Keratinocyte (primary cell): ENCODE results near the gene OTX2. TPM values are rescaled to one million over a fixed set of nuclear protein-coding genes. Genes with fewer than 3 reads are reported as not detected.

Source experiments
- DNase-seq: peaks from one replicate; pipeline ENCODE4 v3.0.0-alpha.2; 2011; ENCODE audit warnings: low read depth, missing footprints, low spot score
- FAIRE-seq: peaks from 2 replicates; lab custom pipeline; 2011; peaks lifted over from hg19 to GRCh38; lab: Jason Lieb, UNC
- H2AFZ ChIP-seq: 2 replicates; pipeline ENCODE4 v1.6.0; 2012; ENCODE audit warnings: low read length, control low read depth, inconsistent platforms; ENCODE audit not compliant: control insufficient read depth
- H3K27ac ChIP-seq: 2 replicates; pipeline ENCODE4 v1.5.1; 2011; ENCODE audit warnings: low read length; ENCODE audit not compliant: control insufficient read depth, insufficient read depth
- H3K27me3 ChIP-seq: 3 replicates; pipeline ENCODE4 v1.6.0; 2011; ENCODE audit warnings: low read length; ENCODE audit not compliant: control insufficient read depth, insufficient read depth; ENCODE audit errors: extremely low read depth
- H3K36me3 ChIP-seq, 2 experiments: 2 replicates in 1 of 2; 3 replicates in 1 of 2; pipeline ENCODE4 v1.5.1; 2011; ENCODE audit warnings: low read length in 2 of 2, mild to moderate bottlenecking in 1 of 2; ENCODE audit not compliant: control insufficient read depth in 2 of 2, insufficient read depth in 2 of 2; ENCODE audit errors: extremely low read depth in 1 of 2
- H3K4me1 ChIP-seq: 3 replicates; pipeline ENCODE4 v1.5.1; 2011; ENCODE audit warnings: low read length; ENCODE audit not compliant: control insufficient read depth, insufficient read depth; ENCODE audit errors: extremely low read depth
- H3K4me2 ChIP-seq: 3 replicates; pipeline ENCODE4 v1.6.0; 2011; ENCODE audit warnings: low read depth, low read length; ENCODE audit not compliant: control insufficient read depth, insufficient read depth; ENCODE audit errors: extremely low read depth
- H3K4me3 ChIP-seq, 3 experiments: fragments of 200-600 bp in 1 of 3; sonication (generic) in 1 of 3; 2 replicates in 2 of 3; 3 replicates in 1 of 3; pipeline ENCODE4 v1.5.1; 2011 to 2016; ENCODE audit warnings: low read length in 3 of 3, mild to moderate bottlenecking in 3 of 3, control low read depth in 2 of 3, inconsistent platforms in 1 of 3, low read depth in 1 of 3, mixed read lengths in 1 of 3, mixed run types in 1 of 3, moderate library complexity in 1 of 3; ENCODE audit not compliant: control insufficient read depth in 2 of 3, insufficient read depth in 2 of 3; ENCODE audit errors: extremely low read depth in 1 of 3
- H3K79me2 ChIP-seq: 2 replicates; pipeline ENCODE4 v1.6.0; 2012; ENCODE audit warnings: low read length; ENCODE audit not compliant: control insufficient read depth, insufficient read depth
- H3K9ac ChIP-seq: 3 replicates; pipeline ENCODE4 v1.6.0; 2011; ENCODE audit warnings: low read length; ENCODE audit not compliant: control insufficient read depth, insufficient read depth; ENCODE audit errors: extremely low read depth
- H3K9me1 ChIP-seq: 3 replicates; pipeline ENCODE4 v1.6.0; 2011; ENCODE audit warnings: low read length; ENCODE audit not compliant: control insufficient read depth, insufficient read depth; ENCODE audit errors: extremely low read depth
- H3K9me3 ChIP-seq: 2 replicates; pipeline ENCODE4 v1.5.1; 2012; ENCODE audit warnings: low read depth, low read length; ENCODE audit not compliant: control insufficient read depth
- H4K20me1 ChIP-seq: 3 replicates; pipeline ENCODE4 v1.6.0; 2011; ENCODE audit warnings: low read length; ENCODE audit not compliant: control insufficient read depth, insufficient read depth; ENCODE audit errors: extremely low read depth
- CTCF ChIP-seq, 3 experiments: IDR thresholded peaks in 1 of 3; conservative IDR thresholded peaks in 1 of 3; optimal IDR thresholded peaks in 1 of 3; 2 replicates in 2 of 3; 3 replicates in 1 of 3; pipeline versions ENCODE3 to v1.5.1; 2011; ENCODE audit warnings: low read length in 3 of 3, mild to moderate bottlenecking in 3 of 3, moderate library complexity in 2 of 3, control low read depth in 1 of 3, inconsistent platforms in 1 of 3; ENCODE audit not compliant: insufficient read depth in 2 of 3; ENCODE audit errors: extremely low read depth in 1 of 3
- EZH2 ChIP-seq: IDR thresholded peaks from one replicate; pipeline ENCODE4 v1.6.1; 2012; ENCODE audit warnings: inconsistent platforms, mild to moderate bottlenecking, low read length, moderate library complexity
- dilution Hi-C: fragments of 300-500 bp; cut with MboI; formaldehyde crosslinking; loops from one replicate; pipeline ENCODE4 v1.7.0; 2020; ENCODE audit warnings: low sequenced_read_pairs; ENCODE audit not compliant: extremely low pct_ligation_motif_present
- polyA plus RNA-seq, 5 experiments: library from polyadenylated mRNA; depleted of rRNA in 3 of 5; stranded (reverse) in 3 of 5; stranded (forward) in 1 of 5; unstranded in 1 of 5; fragments of >200 nt; gene quantifications; 1 replicate in 1 of 5; 2 replicates in 3 of 5; 3 replicates in 1 of 5; pipeline versions ENCODE4 v1.2.1 to v1.2.3, GENCODE V29; 2011 to 2012; ENCODE audit warnings: missing spikeins in 2 of 5, low read depth in 1 of 5, low replicate concordance in 1 of 5

The OTX2 gene
- polyA plus RNA-seq, 1 donor (not counting 4 experiments of a cell fraction or from before 2014, with no cell fraction given) = not detected

GRCh38 chr14:56854325-56854724 is 44.0 kb upstream of the OTX2 start:
- Histone ChIP-seq H2AFZ (no peak overlapping the region), H3K9ac (no peak overlapping the region), H3K9me1 (no peaks in the 10 kb centered on the region), H3K9me3 (no peaks in the 10 kb centered on the region), H3K36me3 (no peaks in the 10 kb centered on the region), H4K20me1 (no peaks in the 10 kb centered on the region), H3K4me3 (no peak overlapping the region), H3K27me3 (peaks cover 3% of the 10 kb centered on the region), H3K4me1 (no peaks in the 10 kb centered on the region), H3K27ac (no peak overlapping the region), H3K4me2 (no peak overlapping the region), H3K79me2 (no peaks in the 10 kb centered on the region)
- no peak for TF ChIP-seq EZH2
- no peak for TF ChIP-seq CTCF (optimal IDR thresholded peaks at IDR 0.05 in 1 of 3, IDR thresholded peaks at IDR 0.05 in 1 of 3, conservative IDR thresholded peaks at IDR 0.05 in 1 of 3; ENCODE audit: extremely low read depth in 1 of 3, insufficient read depth in 2 of 3, low read length in 3 of 3)
- no peak for DNase-seq
- dilution Hi-C loops = no loop called here
- FAIRE-seq = no peak

GRCh38 chr14:56846970-56847930 is 37.0 kb upstream of the OTX2 start:
- dilution Hi-C loops = no loop called here
- Histone ChIP-seq H2AFZ (no peak overlapping the region), H3K9me1 (no peaks in the 10 kb centered on the region), H3K4me3 (no peak overlapping the region), H3K27ac (no peak overlapping the region), H3K9ac (no peak overlapping the region), H3K9me3 (no peaks in the 10 kb centered on the region), H3K79me2 (no peaks in the 10 kb centered on the region), H4K20me1 (no peaks in the 10 kb centered on the region), H3K4me2 (no peak overlapping the region), H3K27me3 (no peaks in the 10 kb centered on the region), H3K36me3 (no peaks in the 10 kb centered on the region), H3K4me1 (no peaks in the 10 kb centered on the region)
- TF ChIP-seq CTCF (optimal IDR thresholded peaks at IDR 0.05 in 1 of 3, IDR thresholded peaks at IDR 0.05 in 1 of 3, conservative IDR thresholded peaks at IDR 0.05 in 1 of 3; ENCODE audit: extremely low read depth in 1 of 3, insufficient read depth in 2 of 3, low read length in 3 of 3) (no peak), EZH2 (no peak)
- FAIRE-seq (no peak), DNase-seq (no peak)
